DND-41 (cell line): ENCODE results near the gene PTPRZ1.

Source experiments
- ATAC-seq: fragments of 200-7000 bp; cut with Tn5 transposase; 3 replicates; pipeline ENCODE4 v1.9.1; 2021; ENCODE audit warnings: low read depth; ENCODE audit not compliant: insufficient read depth
- DNase-seq: peaks from one replicate; pipeline ENCODE4 v3.0.0-alpha.2; 2020
- H2AFZ ChIP-seq: 2 replicates; pipeline ENCODE4 v1.6.0; 2012; ENCODE audit warnings: low read depth, low read length
- H3K27ac ChIP-seq: 2 replicates; pipeline ENCODE4 v1.5.1; 2012; ENCODE audit warnings: low read length, inconsistent platforms
- H3K27me3 ChIP-seq: fragments of 200-600 bp; sonication (generic); 2 replicates; pipeline ENCODE4 v1.6.0; 2012; ENCODE audit warnings: low read length, mild to moderate bottlenecking, inconsistent platforms; ENCODE audit not compliant: insufficient read depth, poor library complexity
- H3K36me3 ChIP-seq: 2 replicates; pipeline ENCODE4 v1.5.1; 2012; ENCODE audit warnings: low read length, inconsistent platforms; ENCODE audit not compliant: insufficient read depth
- H3K4me1 ChIP-seq: 2 replicates; pipeline ENCODE4 v1.5.1; 2012; ENCODE audit warnings: mild to moderate bottlenecking, low read length; ENCODE audit not compliant: insufficient read depth
- H3K4me2 ChIP-seq: 2 replicates; pipeline ENCODE4 v1.6.0; 2012; ENCODE audit warnings: mild to moderate bottlenecking, moderate library complexity, low read length, inconsistent platforms; ENCODE audit not compliant: insufficient read depth
- H3K4me3 ChIP-seq, 2 experiments: fragments of 200-600 bp in 1 of 2; shearing (Covaris generic) in 1 of 2; 2 replicates each; pipeline ENCODE4 v1.5.1; 2012 to 2016; ENCODE audit warnings: inconsistent platforms in 2 of 2, low read length in 2 of 2, mild to moderate bottlenecking in 2 of 2, low read depth in 1 of 2, moderate library complexity in 1 of 2
- H3K79me2 ChIP-seq: 2 replicates; pipeline ENCODE4 v1.6.0; 2012; ENCODE audit warnings: low read length, inconsistent platforms; ENCODE audit not compliant: insufficient read depth
- H3K9ac ChIP-seq: 2 replicates; pipeline ENCODE4 v1.6.0; 2012; ENCODE audit warnings: low read depth, mild to moderate bottlenecking, inconsistent platforms, low read length, moderate library complexity
- H3K9me3 ChIP-seq: 2 replicates; pipeline ENCODE4 v1.5.1; 2012; ENCODE audit warnings: low read length, moderate library complexity, mild to moderate bottlenecking, inconsistent platforms; ENCODE audit not compliant: insufficient read depth, severe bottlenecking
- H4K20me1 ChIP-seq: 2 replicates; pipeline ENCODE4 v1.6.0; 2012; ENCODE audit warnings: low read length; ENCODE audit not compliant: insufficient read depth
- EZH2 ChIP-seq: IDR thresholded peaks from 3 replicates; pipeline ENCODE4 v1.6.1; 2012; ENCODE audit warnings: borderline replicate concordance, low read depth, mild to moderate bottlenecking, moderate library complexity, low read length, inconsistent platforms; ENCODE audit not compliant: severe bottlenecking
- TF ChIP-seq, protein P1 (sequence below): IDR thresholded peaks from 2 replicates; pipeline ENCODE4 v1.5.1; 2012; ENCODE audit warnings: borderline replicate concordance, low read length, moderate library complexity, mild to moderate bottlenecking; ENCODE audit not compliant: poor library complexity, severe bottlenecking; ENCODE audit errors: extremely low read depth

PTPRZ1 gene

DNA sequence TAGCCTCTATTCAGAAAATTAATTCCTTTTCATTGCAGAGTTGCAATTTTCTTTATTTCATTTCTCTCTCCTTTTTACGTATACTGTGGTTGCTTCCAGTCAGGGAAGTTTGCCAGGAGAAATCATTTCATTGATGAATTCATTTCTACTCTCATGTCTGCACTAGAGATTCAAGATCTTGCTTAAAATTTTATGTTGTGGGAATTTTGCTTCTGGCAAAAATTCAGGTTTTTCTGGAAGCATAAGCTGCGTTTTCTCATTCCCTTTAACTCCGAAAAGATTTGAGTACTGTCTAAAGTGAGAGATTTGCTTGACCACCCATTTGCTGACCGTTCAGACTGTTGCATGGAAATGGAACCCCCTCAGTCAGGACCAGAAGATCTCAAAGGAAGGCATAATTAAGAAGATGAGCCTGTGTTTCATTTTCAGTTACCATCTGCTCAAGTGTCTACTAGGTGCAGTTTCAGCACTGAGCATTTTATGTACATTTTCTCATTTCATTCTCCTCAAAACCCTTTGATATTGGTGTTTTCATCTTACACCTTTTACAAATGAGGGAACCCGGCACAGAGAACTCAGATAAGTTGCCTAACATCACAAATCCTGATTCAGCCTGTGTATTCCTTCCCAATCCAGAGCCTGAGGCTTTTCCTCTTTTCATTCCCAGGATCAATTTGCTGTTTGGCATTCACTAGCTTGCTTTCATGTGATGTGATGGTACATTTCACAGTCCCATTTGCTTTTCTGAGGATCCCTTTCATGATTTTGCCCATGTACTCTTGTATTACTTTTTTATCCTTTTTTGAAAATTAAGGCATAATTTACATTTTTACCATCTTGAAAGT, 3.9 kb downstream of the PTPRZ1 start:
- H3K4me1 ChIP-seq: no peaks in the 10 kb centered on the region
- H3K4me2 ChIP-seq: no peak overlapping the region
- no peak overlapping the region for H2AFZ ChIP-seq
- H3K4me3 ChIP-seq: no peak overlapping the region
- no peak overlapping the region for H3K9ac ChIP-seq
- no peak for TF ChIP-seq EZH2
- TF ChIP-seq, protein P1, sequence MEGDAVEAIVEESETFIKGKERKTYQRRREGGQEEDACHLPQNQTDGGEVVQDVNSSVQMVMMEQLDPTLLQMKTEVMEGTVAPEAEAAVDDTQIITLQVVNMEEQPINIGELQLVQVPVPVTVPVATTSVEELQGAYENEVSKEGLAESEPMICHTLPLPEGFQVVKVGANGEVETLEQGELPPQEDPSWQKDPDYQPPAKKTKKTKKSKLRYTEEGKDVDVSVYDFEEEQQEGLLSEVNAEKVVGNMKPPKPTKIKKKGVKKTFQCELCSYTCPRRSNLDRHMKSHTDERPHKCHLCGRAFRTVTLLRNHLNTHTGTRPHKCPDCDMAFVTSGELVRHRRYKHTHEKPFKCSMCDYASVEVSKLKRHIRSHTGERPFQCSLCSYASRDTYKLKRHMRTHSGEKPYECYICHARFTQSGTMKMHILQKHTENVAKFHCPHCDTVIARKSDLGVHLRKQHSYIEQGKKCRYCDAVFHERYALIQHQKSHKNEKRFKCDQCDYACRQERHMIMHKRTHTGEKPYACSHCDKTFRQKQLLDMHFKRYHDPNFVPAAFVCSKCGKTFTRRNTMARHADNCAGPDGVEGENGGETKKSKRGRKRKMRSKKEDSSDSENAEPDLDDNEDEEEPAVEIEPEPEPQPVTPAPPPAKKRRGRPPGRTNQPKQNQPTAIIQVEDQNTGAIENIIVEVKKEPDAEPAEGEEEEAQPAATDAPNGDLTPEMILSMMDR: no peak
- no peaks in the 10 kb centered on the region for H3K27me3 ChIP-seq
- H3K9me3 ChIP-seq: no peaks in the 10 kb centered on the region
- no peaks in the 10 kb centered on the region for H3K36me3 ChIP-seq
- no peaks in the 10 kb centered on the region for H4K20me1 ChIP-seq
- no peak for DNase-seq
- no peak for ATAC-seq
- H3K27ac ChIP-seq: no peak overlapping the region
- H3K79me2 ChIP-seq: no peaks in the 10 kb centered on the region

DNA sequence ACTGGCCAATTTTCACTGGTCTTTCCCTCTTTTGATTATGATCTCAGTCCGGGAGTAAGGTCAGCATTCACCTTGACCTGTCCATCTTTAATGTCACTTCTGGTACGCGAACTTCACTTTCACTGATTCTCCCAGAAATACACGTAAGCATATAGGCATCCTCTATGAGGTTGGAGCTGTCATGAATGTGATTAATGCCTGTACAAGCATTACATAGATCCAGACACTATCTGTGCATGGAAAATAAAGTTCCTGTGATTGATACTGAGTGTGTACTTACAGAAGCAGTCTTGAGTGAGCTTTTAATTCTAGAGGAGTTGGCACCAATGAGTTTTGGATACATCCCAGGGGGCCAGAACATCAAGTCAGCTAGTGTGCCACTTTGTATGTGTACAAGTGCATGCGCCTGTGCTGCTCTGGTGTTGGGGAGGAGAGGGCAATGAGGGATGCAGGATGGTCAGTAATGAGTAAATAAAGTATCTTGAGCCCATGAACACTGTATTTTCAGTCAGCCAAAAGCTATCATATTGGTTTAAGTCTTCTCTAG, 6.0 kb downstream of the PTPRZ1 start:
- no peak overlapping the region for H3K27ac ChIP-seq
- no peaks in the 10 kb centered on the region for H4K20me1 ChIP-seq
- no peak for TF ChIP-seq EZH2
- TF ChIP-seq, protein P1: no peak
- H3K4me2 ChIP-seq: no peak overlapping the region
- no peaks in the 10 kb centered on the region for H3K79me2 ChIP-seq
- H3K4me1 ChIP-seq: no peaks in the 10 kb centered on the region
- no peak overlapping the region for H3K9ac ChIP-seq
- no peak overlapping the region for H3K4me3 ChIP-seq
- ATAC-seq (no peak), DNase-seq (no peak)
- H3K27me3 ChIP-seq: no peaks in the 10 kb centered on the region
- no peak overlapping the region for H2AFZ ChIP-seq
- no peaks in the 10 kb centered on the region for H3K9me3 ChIP-seq
- no peaks in the 10 kb centered on the region for H3K36me3 ChIP-seq

DNA sequence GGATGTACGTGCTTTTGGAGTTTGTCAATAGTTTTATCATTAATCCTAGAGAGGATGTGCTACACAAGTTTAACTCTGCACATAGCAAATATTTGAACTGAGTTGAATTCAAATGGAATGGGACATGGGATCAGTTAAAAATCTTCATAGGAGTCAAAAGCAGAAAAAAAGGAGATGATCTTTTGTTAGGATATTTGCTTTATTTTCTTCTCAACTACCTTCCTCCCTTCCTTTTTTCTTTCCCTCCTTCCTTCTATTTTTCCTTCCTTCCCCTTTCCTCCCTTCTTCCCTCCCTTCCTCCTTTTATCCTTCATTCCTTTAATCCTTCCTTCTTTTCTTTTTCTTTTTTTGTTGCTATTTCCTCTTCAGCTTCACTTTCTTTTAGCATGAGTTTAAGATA, 6.6 kb downstream of the PTPRZ1 start:
- Histone ChIP-seq H3K9ac (no peak overlapping the region), H3K79me2 (no peaks in the 10 kb centered on the region), H3K27ac (no peak overlapping the region), H3K9me3 (no peaks in the 10 kb centered on the region), H3K36me3 (no peaks in the 10 kb centered on the region), H3K4me1 (no peaks in the 10 kb centered on the region), H4K20me1 (no peaks in the 10 kb centered on the region), H2AFZ (no peak overlapping the region), H3K4me2 (no peak overlapping the region), H3K4me3 (no peak overlapping the region), H3K27me3 (no peaks in the 10 kb centered on the region)
- TF ChIP-seq, protein P1: no peak
- no peak for TF ChIP-seq EZH2
- ATAC-seq (no peak), DNase-seq (no peak)
